Endothelial cell (in vitro differentiated cells): ENCODE measurements around the gene TTC39B. TPM values are rescaled to one million over a fixed set of nuclear protein-coding genes. Genes with fewer than 3 reads are reported as not detected.

Experiments
- DNase-seq: peaks from one replicate; pipeline ENCODE4 v3.0.0; 2021; ENCODE audit warnings: low spot score
- H3K27ac Mint-ChIP-seq: one replicate; pipeline ENCODE4 v1.8.0; 2021; ENCODE audit warnings: mixed read lengths, inconsistent platforms; ENCODE audit not compliant: unreplicated experiment
- H3K27me3 Mint-ChIP-seq: one replicate; pipeline ENCODE4 v1.8.0; 2021; ENCODE audit warnings: mild to moderate bottlenecking, moderate library complexity, mixed read lengths, inconsistent platforms; ENCODE audit not compliant: unreplicated experiment
- H3K36me3 Mint-ChIP-seq: one replicate; pipeline ENCODE4 v1.8.0; 2021; ENCODE audit warnings: mild to moderate bottlenecking, low read depth, mixed read lengths, inconsistent platforms; ENCODE audit not compliant: unreplicated experiment
- H3K4me1 Mint-ChIP-seq: one replicate; pipeline ENCODE4 v1.8.0; 2021; ENCODE audit warnings: mild to moderate bottlenecking, mixed read lengths, inconsistent platforms; ENCODE audit not compliant: unreplicated experiment
- H3K4me3 Mint-ChIP-seq: one replicate; pipeline ENCODE4 v1.8.0; 2021; ENCODE audit warnings: mild to moderate bottlenecking, mixed read lengths, inconsistent platforms; ENCODE audit not compliant: unreplicated experiment
- H3K9me3 Mint-ChIP-seq: one replicate; pipeline ENCODE4 v1.8.0; 2021; ENCODE audit warnings: mixed read lengths, inconsistent platforms; ENCODE audit not compliant: unreplicated experiment
- CTCF ChIP-seq: fragments of 200-600 bp; sonication (generic); IDR thresholded peaks from one replicate; pipeline ENCODE4 v1.5.0; 2021; ENCODE audit warnings: antibody characterized with exemption; ENCODE audit not compliant: unreplicated experiment
- total RNA-seq: library from RNA; stranded (reverse); fragmentation: NEBNext Ultra II Directional; extraction: Animal tissue kit (Norgen Biotek cat#: 25700); gene quantifications from one replicate; pipeline ENCODE4 v1.2.1, GENCODE V29; 2021; ENCODE audit not compliant: unreplicated experiment

Gene TTC39B
- total RNA-seq, 1 donor from 2014 or later = 10.3 TPM

- no peak for DNase-seq
- Mint-ChIP-seq H3K27me3 (no peaks in the 10 kb centered on the region), H3K36me3 (no peaks in the 10 kb centered on the region), H3K9me3 (no peaks in the 10 kb centered on the region), H3K27ac (no peak overlapping the region), H3K4me3 (no peak overlapping the region), H3K4me1 (no peaks in the 10 kb centered on the region)
- TF ChIP-seq CTCF = no peak
These were observed 192.0 kb downstream of the TTC39B start for GRCh38 chr9:15115041-15115440.

Other genes with a start within 250 kb of the TTC39B start
- gene SNAPC3, start 115.7 kb upstream of the TTC39B start, total RNA-seq = 31.8 TPM
- gene PSIP1, start 203.8 kb upstream of the TTC39B start, total RNA-seq = 128 TPM
- gene CCDC171, start 245.8 kb upstream of the TTC39B start, total RNA-seq = 6.5 TPM